Mesenchymal stem cell (in vitro differentiated cells and primary cell): ENCODE measurements around the gene NATD1.

Experiments used
- DNase-seq: peaks from one replicate; pipeline ENCODE4 v3.0.0-alpha.2; 2013
- H2AFZ ChIP-seq: one replicate; pipeline ENCODE4 v1.6.1; 2013; ENCODE audit warnings: low read depth, mild to moderate bottlenecking, control low read depth, inconsistent platforms, low read length, moderate library complexity
- H2AK5ac ChIP-seq: 2 replicates; pipeline ENCODE4 v1.6.1; 2013; ENCODE audit warnings: low read length, moderate library complexity, mild to moderate bottlenecking, inconsistent platforms; ENCODE audit not compliant: severe bottlenecking
- H2BK120ac ChIP-seq: one replicate; pipeline ENCODE4 v1.6.1; 2013; ENCODE audit warnings: low read depth, mild to moderate bottlenecking, inconsistent platforms, low read length, moderate library complexity
- H2BK12ac ChIP-seq, 2 experiments: one replicate each; pipeline ENCODE4 v1.6.1; 2013; ENCODE audit warnings: inconsistent platforms in 2 of 2, low read length in 2 of 2, mild to moderate bottlenecking in 2 of 2, moderate library complexity in 2 of 2, control low read depth in 1 of 2
- H2BK15ac ChIP-seq: one replicate; pipeline ENCODE4 v1.6.1; 2013; ENCODE audit warnings: mild to moderate bottlenecking, low read depth, inconsistent platforms; ENCODE audit not compliant: poor library complexity, severe bottlenecking
- H2BK5ac ChIP-seq: 2 replicates; pipeline ENCODE4 v1.6.1; 2013; ENCODE audit warnings: low read depth, mild to moderate bottlenecking, low read length, control low read depth, inconsistent platforms; ENCODE audit not compliant: poor library complexity, severe bottlenecking
- H3K14ac ChIP-seq, 2 experiments: one replicate each; pipeline ENCODE4 v1.6.1; 2013; ENCODE audit warnings: inconsistent platforms in 2 of 2, low read length in 2 of 2, control low read depth in 1 of 2, mild to moderate bottlenecking in 1 of 2, moderate library complexity in 1 of 2
- H3K18ac ChIP-seq, 2 experiments: one replicate each; pipeline ENCODE4 v1.6.1; 2013; ENCODE audit warnings: inconsistent platforms in 2 of 2, low read length in 2 of 2, control low read depth in 1 of 2, low read depth in 1 of 2, mild to moderate bottlenecking in 1 of 2
- H3K23ac ChIP-seq, 2 experiments: one replicate each; pipeline ENCODE4 v1.6.1; 2013; ENCODE audit warnings: inconsistent platforms in 2 of 2, low read length in 2 of 2, mild to moderate bottlenecking in 2 of 2, moderate library complexity in 2 of 2, control low read depth in 1 of 2
- H3K27ac ChIP-seq: 2 replicates; pipeline ENCODE4 v1.5.1; 2013; ENCODE audit warnings: mild to moderate bottlenecking, moderate library complexity, low read length, control low read depth, inconsistent platforms; ENCODE audit not compliant: poor library complexity, severe bottlenecking
- H3K27me3 ChIP-seq, 2 experiments: 2 replicates each; pipeline versions ENCODE4 v1.6.1 to v1.7.0; 2013; ENCODE audit warnings: low read length in 2 of 2, mild to moderate bottlenecking in 2 of 2, moderate library complexity in 2 of 2, control low read depth in 1 of 2, inconsistent platforms in 1 of 2; ENCODE audit not compliant: control insufficient read depth in 1 of 2, insufficient read depth in 1 of 2
- H3K36me3 ChIP-seq, 2 experiments: 2 replicates each; pipeline versions ENCODE4 v1.6.1 to v1.7.0; 2013; ENCODE audit warnings: low read length in 2 of 2, control low read depth in 1 of 2, inconsistent platforms in 1 of 2, low read depth in 1 of 2, mild to moderate bottlenecking in 1 of 2; ENCODE audit not compliant: insufficient read depth in 2 of 2, control insufficient read depth in 1 of 2
- H3K4ac ChIP-seq, 2 experiments: one replicate each; pipeline ENCODE4 v1.6.1; 2013; ENCODE audit warnings: inconsistent platforms in 2 of 2, low read length in 2 of 2, mild to moderate bottlenecking in 2 of 2, moderate library complexity in 2 of 2, control low read depth in 1 of 2, low read depth in 1 of 2
- H3K4me1 ChIP-seq: 2 replicates; pipeline ENCODE4 v1.6.1; 2013; ENCODE audit warnings: low read depth, low read length, control low read depth; ENCODE audit not compliant: control insufficient read depth, insufficient read depth
- H3K4me2 ChIP-seq: 2 replicates; pipeline ENCODE4 v1.6.1; 2013; ENCODE audit warnings: low read length, mild to moderate bottlenecking, inconsistent platforms; ENCODE audit not compliant: poor library complexity, severe bottlenecking
- H3K4me3 ChIP-seq, 2 experiments: 2 replicates each; pipeline versions ENCODE4 v1.5.1 to v1.7.0; 2013; ENCODE audit warnings: low read length in 2 of 2, mild to moderate bottlenecking in 2 of 2, control low read depth in 1 of 2, low read depth in 1 of 2; ENCODE audit not compliant: insufficient read depth in 1 of 2
- H3K79me1 ChIP-seq: replicated peaks from 2 replicates; pipeline ENCODE4 v1.6.1; 2013; ENCODE audit warnings: mild to moderate bottlenecking, control low read depth, low read length, inconsistent platforms; ENCODE audit not compliant: poor library complexity, severe bottlenecking
- H3K9ac ChIP-seq: 2 replicates; pipeline ENCODE4 v1.7.0; 2013; ENCODE audit warnings: mild to moderate bottlenecking, low read length, moderate library complexity
- H3K9me3 ChIP-seq: 2 replicates; pipeline ENCODE4 v1.7.0; 2013; ENCODE audit warnings: mild to moderate bottlenecking, low read length; ENCODE audit not compliant: control insufficient read depth
- H4K8ac ChIP-seq: one replicate; pipeline ENCODE4 v1.6.1; 2013; ENCODE audit warnings: inconsistent platforms, mild to moderate bottlenecking, low read length, moderate library complexity
- H4K91ac ChIP-seq: one replicate; pipeline ENCODE4 v1.6.1; 2013; ENCODE audit warnings: mild to moderate bottlenecking, low read length, inconsistent platforms
- WGBS: methylation state at CpG from one replicate; pipeline ENCODE4 v1.1.7; 2013; ENCODE audit warnings: mixed read lengths; 5-methylcytosine and 5-hydroxymethylcytosine counted together

The NATD1 gene

GRCh38 chr17:21291357-21291756 is 38.1 kb upstream of the NATD1 start:
- Histone ChIP-seq H2BK15ac (no peak overlapping the region), H4K8ac (no peak overlapping the region), H3K4me1 (peaks cover 50% of the 10 kb centered on the region), H2AFZ (no peak overlapping the region), H4K91ac (no peak overlapping the region), H3K79me1 (peaks cover 20% of the 10 kb centered on the region), H2BK120ac (no peak overlapping the region), H3K9ac (no peak overlapping the region), H3K36me3 (peaks cover 33 to 51% of the 10 kb centered on the region in 2 experiments), H3K4me3 (no peak overlapping the region), H3K14ac (peak overlapping the region in 1 of 2 experiments; percentile 2), H3K27ac (no peak overlapping the region), H3K4me2 (no peak overlapping the region), H2AK5ac (no peak overlapping the region), H2BK5ac (no peak overlapping the region), H3K18ac (no peak overlapping the region), H3K4ac (no peak overlapping the region), H3K9me3 (no peaks in the 10 kb centered on the region), H3K27me3 (no peaks in the 10 kb centered on the region), H2BK12ac (no peak overlapping the region), H3K23ac (no peak overlapping the region)
- no peak for DNase-seq
- WGBS: 71% methylated on average over 10 of the region's 10 CpGs

GRCh38 chr17:21289902-21290571 is 36.8 kb upstream of the NATD1 start:
- H3K4me1 ChIP-seq: peaks cover 52% of the 10 kb centered on the region
- H3K4ac ChIP-seq: no peak overlapping the region
- H2AFZ ChIP-seq: no peak overlapping the region
- peak overlapping the region in 1 of 2 experiments; percentile 46 for H3K23ac ChIP-seq
- no peaks in the 10 kb centered on the region for H3K9me3 ChIP-seq
- H4K8ac ChIP-seq: no peak overlapping the region
- H2BK15ac ChIP-seq: peak overlapping the region; percentile 29
- no peak for DNase-seq
- H3K4me3 ChIP-seq: no peak overlapping the region
- no peak overlapping the region for H3K4me2 ChIP-seq
- peak overlapping the region; percentile 20 for H2AK5ac ChIP-seq
- H3K14ac ChIP-seq: peak overlapping the region in 1 of 2 experiments; percentile 19
- H2BK120ac ChIP-seq: no peak overlapping the region
- peak overlapping the region in 1 of 2 experiments; percentile 37 for H2BK12ac ChIP-seq
- H3K36me3 ChIP-seq: peaks cover 37 to 42% of the 10 kb centered on the region in 2 experiments
- 90% methylated on average over 18 of the region's 18 CpGs for WGBS
- peak overlapping the region; percentile 53 for H4K91ac ChIP-seq
- H3K79me1 ChIP-seq: peaks cover 16% of the 10 kb centered on the region
- H2BK5ac ChIP-seq: no peak overlapping the region
- no peak overlapping the region for H3K27ac ChIP-seq
- H3K18ac ChIP-seq: peak overlapping the region in 1 of 2 experiments; percentile 34
- no peaks in the 10 kb centered on the region for H3K27me3 ChIP-seq
- H3K9ac ChIP-seq: peak overlapping the region; percentile 28

GRCh38 chr17:21289175-21289901 is 36.1 kb upstream of the NATD1 start:
- Histone ChIP-seq H3K27ac (no peak overlapping the region), H2BK15ac (peak overlapping the region; percentile 29), H4K8ac (no peak overlapping the region), H2BK12ac (peak overlapping the region in 1 of 2 experiments; percentile 63), H4K91ac (peak overlapping the region; percentile 53), H2BK5ac (no peak overlapping the region), H3K14ac (no peak overlapping the region), H3K9me3 (no peaks in the 10 kb centered on the region), H3K79me1 (peaks cover 13% of the 10 kb centered on the region), H3K9ac (peak overlapping the region; percentile 97), H3K4ac (peak overlapping the region in 1 of 2 experiments; percentile 33), H2AK5ac (peak overlapping the region; percentile 56), H2BK120ac (no peak overlapping the region), H3K27me3 (no peaks in the 10 kb centered on the region), H3K18ac (no peak overlapping the region), H3K4me2 (no peak overlapping the region), H3K23ac (peak overlapping the region in 1 of 2 experiments; percentile 16), H3K36me3 (peaks cover 34 to 36% of the 10 kb centered on the region in 2 experiments), H3K4me3 (peak overlapping the region in 1 of 2 experiments; percentile 99), H2AFZ (no peak overlapping the region), H3K4me1 (peaks cover 51% of the 10 kb centered on the region)
- no peak for DNase-seq
- WGBS: 89% methylated on average over 11 of the region's 11 CpGs

- H4K91ac ChIP-seq: peak overlapping the region; percentile 45
- peak overlapping the region; percentile 67 for H2AK5ac ChIP-seq
- peak overlapping the region in 1 of 2 experiments; percentile 99 for H3K4me3 ChIP-seq
- no peak overlapping the region for H2BK5ac ChIP-seq
- no peak overlapping the region for H2AFZ ChIP-seq
- H3K27ac ChIP-seq: peak overlapping the region; percentile 69
- H3K4me2 ChIP-seq: peak overlapping the region; percentile 5
- peak overlapping the region; percentile 97 for H3K9ac ChIP-seq
- H3K23ac ChIP-seq: no peak overlapping the region
- peak; percentile 41 for DNase-seq
- H3K14ac ChIP-seq: no peak overlapping the region
- peak overlapping the region; percentile 11 to 59 for H2BK12ac ChIP-seq
- no peaks in the 10 kb centered on the region for H3K27me3 ChIP-seq
- peak overlapping the region; percentile 45 for H4K8ac ChIP-seq
- 81% methylated on average over 6 of the region's 6 CpGs for WGBS
- peak overlapping the region; percentile 12 for H2BK120ac ChIP-seq
- H3K9me3 ChIP-seq: no peaks in the 10 kb centered on the region
- H2BK15ac ChIP-seq: no peak overlapping the region
- H3K4ac ChIP-seq: peak overlapping the region in 1 of 2 experiments; percentile 56
- H3K18ac ChIP-seq: peak overlapping the region; percentile 9 to 47
- H3K36me3 ChIP-seq: peaks cover 27 to 28% of the 10 kb centered on the region in 2 experiments
- peaks cover 10% of the 10 kb centered on the region for H3K79me1 ChIP-seq
- H3K4me1 ChIP-seq: peaks cover 57% of the 10 kb centered on the region
These were observed 35.4 kb upstream of the NATD1 start for GRCh38 chr17:21288571-21289017.
